ENCODE data around the gene NDST1. TPM values are rescaled to one million over a fixed set of nuclear protein-coding genes. Genes with fewer than 3 reads are reported as not detected.
A peak's percentile ranks its signal among the peaks of the same experiment; 100 is the strongest.

The NDST1 gene
- total RNA-seq, 1 experiment from 2014 or later = 69.9 TPM

- no peak for TF ChIP-seq AR (CRISPR knock-in tag; IDR thresholded peaks at IDR 0.05)
- peak; percentile 64; the same call in 1 of the 2 replicates for TF ChIP-seq MAX (CRISPR knock-in tag; IDR thresholded peaks at IDR 0.05)
- peak; percentile 91 for TF ChIP-seq USF1 (CRISPR knock-in tag; IDR thresholded peaks at IDR 0.05)
- TF ChIP-seq PRRX2 (CRISPR knock-in tag; IDR thresholded peaks at IDR 0.05) = no peak
- TF ChIP-seq TEAD4 (CRISPR knock-in tag; IDR thresholded peaks at IDR 0.05) = no peak
- no peak for TF ChIP-seq CTCF (IDR thresholded peaks at IDR 0.05)
- TF ChIP-seq NFYB (CRISPR knock-in tag; conservative IDR thresholded peaks at IDR 0.05; ENCODE audit: low read depth) = no peak
- TF ChIP-seq IRF2 (CRISPR knock-in tag; IDR thresholded peaks at IDR 0.05; ENCODE audit: borderline replicate concordance, low read depth) = no peak
- no peak for TF ChIP-seq TEAD1 (CRISPR knock-in tag; IDR thresholded peaks at IDR 0.05)
- no peak for TF ChIP-seq OVOL2 (CRISPR knock-in tag; IDR thresholded peaks at IDR 0.05; ENCODE audit: borderline replicate concordance)
- TF ChIP-seq AFF4 (CRISPR knock-in tag; IDR thresholded peaks at IDR 0.05; ENCODE audit: borderline replicate concordance) = no peak
- TF ChIP-seq ELF4 (CRISPR knock-in tag; IDR thresholded peaks at IDR 0.05; ENCODE audit: low read depth) = no peak; the same call in 1 of the 2 replicates
- TF ChIP-seq FOXP4 (CRISPR knock-in tag; IDR thresholded peaks at IDR 0.05) = 0 out of 2 replicates have a peak, but pooled peaks have one; percentile 58
- no peak for TF ChIP-seq ZNF219 (CRISPR knock-in tag; IDR thresholded peaks at IDR 0.05; ENCODE audit: borderline replicate concordance)
- no peak for TF ChIP-seq ATF2 (CRISPR knock-in tag; IDR thresholded peaks at IDR 0.05; ENCODE audit: borderline replicate concordance, low read depth)
- TF ChIP-seq ESRRA (CRISPR knock-in tag; IDR thresholded peaks at IDR 0.05; ENCODE audit: borderline replicate concordance) = 0 out of 2 replicates have a peak, but pooled peaks have one; percentile 52
- peak; percentile 81 for TF ChIP-seq HMGXB4 (CRISPR knock-in tag; IDR thresholded peaks at IDR 0.05)
- no peak for TF ChIP-seq TCF7 (CRISPR knock-in tag; IDR thresholded peaks at IDR 0.05; ENCODE audit: low read depth)
Observed at GRCh38 chr5:150485693-150486401, 22.1 kb upstream of the NDST1 start (continued).
